NCI-H1417 (cell line): Measurements from ENCODE around the gene SEMA3D.

Experiments used
- DNase-seq, 3 experiments: peaks; one replicate each; lab custom pipeline; 2025; lab: John Stamatoyannopoulos, UW

SEMA3D gene

DNA sequence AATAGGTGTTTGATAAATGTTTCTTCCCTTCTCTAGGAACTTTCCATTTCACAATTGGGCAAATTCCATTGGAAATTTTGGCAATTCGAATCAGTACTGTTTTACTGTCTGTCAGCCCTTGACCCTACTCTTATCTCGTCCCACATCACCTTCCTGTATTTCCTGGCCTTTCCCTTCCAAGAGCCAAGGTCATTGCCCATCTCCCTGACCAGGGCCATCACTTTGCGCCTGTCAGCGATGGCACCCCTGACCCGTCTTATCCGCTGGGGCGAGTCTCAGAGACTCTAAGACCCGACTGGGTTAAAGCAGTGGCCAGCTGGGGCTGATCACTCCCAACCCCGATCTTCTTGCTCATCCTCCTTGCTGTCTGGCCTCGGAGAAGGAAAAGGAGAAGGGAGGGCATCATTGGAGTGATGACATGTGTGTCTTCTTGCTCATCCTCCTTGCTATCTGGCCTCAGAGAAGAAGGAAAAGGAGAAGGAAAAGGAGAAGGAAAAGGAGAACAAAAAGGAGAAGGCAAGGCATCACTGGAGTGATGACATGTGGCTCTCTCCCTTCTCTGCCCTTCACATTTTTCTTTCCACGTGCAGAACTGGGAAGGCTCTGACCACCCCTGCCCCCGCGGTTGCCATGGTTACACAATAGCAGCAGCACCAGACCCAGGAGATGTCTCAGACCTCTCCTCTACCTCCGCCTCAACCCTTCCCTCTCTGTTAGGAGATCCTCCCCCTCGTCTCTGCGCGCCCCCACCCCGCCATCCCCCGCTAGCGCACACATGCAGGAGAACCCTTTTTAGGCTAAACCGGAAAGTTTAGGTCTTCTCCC lies 2.0 kb downstream of the SEMA3D start:
- peak in 2 of 3 experiments; percentile 72 to 87 for DNase-seq

DNA sequence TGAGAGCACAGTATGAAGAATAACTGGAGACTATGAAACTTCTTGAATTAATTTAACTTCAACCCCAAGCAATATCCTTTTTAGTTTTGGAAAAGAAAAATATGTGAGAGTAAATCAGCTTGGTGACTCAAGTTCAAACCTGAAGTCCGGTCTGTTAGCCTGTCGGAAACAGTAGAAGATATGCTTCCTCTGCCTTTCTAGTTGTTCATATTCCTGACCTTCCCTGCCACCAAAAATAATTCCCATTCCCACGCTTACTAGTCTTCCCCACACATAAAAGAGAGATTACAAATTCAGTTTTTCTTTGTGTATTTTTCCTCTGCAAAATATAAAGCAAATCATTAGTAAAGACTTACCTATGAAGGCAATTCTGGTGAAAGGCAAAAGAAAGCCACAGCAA lies 3.6 kb downstream of the SEMA3D start:
- DNase-seq, result no peak

DNA sequence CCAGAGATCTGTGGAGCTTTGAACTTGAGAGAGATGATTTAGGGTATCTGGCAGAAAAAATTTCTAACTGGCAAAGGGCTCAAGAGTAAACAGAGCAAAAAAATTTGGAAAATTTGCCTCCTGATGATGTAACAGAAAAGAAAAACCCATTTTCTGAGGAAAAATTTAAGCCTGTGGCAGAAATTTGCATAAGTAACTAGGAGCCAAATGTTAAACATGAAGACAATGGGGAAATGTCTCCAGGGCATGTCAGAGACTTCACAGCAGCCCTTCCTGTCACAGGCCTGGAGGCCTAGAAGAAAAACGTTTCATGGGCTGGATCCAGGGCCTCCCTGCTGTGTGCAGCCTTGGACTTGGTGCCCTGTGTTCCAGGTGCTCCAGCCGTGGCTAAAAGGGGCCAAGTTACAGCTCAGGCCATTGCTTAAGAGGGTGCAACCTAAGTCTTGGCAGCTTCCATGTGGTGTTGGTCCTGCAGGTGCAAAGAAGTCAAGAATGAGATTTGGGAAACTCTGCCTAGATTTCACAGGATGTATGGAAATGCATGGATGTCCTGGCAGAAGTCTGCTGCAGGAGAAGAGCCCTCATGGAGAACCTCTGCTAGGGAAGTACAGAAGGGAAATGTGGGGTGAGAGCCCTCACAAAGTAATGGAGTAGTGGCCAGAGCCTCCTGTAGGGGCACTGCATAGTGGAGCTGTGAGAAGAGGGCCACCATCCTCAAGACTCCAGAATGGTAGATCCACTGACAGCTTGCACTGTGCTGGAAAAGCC lies 8.1 kb downstream of the SEMA3D start:
- peak in 2 of 3 experiments; percentile 4 to 19 for DNase-seq

DNA sequence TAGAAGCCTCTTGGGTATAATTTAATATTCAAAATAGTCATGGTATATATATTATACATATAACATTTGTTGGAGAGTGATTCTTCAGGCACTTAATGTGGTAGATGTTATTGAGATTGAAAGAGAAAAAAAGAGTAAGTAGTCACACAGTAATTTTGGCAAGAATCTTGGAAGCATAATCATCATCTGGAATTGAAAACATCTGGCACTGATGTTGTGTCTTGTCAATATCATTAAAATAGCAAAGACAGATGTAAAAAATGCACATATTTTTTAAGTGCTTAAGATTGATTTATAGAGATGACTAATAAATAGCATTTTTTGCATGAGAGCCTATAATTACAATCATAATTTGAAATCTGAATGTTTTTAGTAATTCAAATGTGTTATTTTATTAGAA lies 9.5 kb downstream of the SEMA3D start:
- DNase-seq, result no peak

DNA sequence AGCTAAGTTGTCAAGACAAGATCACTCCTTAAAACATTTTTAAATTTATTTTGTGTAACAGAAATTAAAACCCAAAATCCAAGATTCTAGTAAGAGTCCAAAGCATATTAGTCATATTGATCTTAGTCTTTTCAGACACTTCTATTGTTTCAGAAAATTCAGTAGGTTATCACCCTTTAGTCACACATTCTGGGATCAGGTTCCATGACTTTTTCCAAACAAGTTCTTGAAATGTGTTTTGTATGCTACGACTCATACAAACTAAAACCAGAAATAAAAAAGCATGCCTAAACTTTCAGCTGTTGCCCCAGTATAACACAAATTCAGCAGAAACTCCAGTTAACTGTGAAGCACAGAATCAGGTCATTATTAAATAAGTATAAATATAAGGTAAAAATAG lies 10.7 kb downstream of the SEMA3D start:
- DNase-seq, result no peak

DNA sequence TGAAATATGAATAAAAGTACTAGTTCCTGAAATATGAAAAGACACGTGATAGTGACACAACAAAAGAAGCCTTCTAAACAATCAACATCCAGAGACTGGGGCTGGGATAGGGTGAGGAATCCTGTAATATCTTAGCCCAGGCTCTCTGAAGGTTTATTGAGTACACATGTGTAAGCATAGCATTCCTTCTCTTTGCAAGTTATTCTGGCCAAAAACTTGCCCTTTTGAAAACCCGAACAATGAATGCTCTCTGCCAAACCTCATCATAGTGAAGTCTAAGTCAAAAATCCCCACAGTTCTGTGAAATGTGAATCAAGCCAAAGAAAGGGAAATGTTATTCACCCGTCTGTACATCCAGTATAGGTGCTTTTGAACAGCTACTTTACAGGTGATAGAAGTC lies 11.6 kb downstream of the SEMA3D start:
- no peak for DNase-seq

DNA sequence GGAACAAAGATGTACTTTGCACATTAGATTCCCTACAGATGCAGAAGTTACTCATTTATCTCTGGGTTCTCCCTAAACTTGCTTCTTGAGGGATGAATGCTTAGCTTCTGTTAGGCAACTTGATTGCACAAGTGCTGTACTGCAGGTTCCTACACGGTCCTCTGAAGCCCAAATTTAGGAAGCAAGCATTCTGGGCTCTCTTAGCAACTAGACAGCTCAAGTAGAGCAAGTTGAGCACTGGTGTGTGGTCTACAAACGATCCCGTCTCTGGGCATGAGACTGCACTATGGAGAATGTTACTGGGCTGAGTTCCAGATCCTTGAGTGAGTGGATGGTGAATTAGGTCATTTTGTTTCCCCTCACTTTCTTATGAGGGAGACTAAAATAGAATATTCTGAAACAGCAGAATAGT lies 14.3 kb downstream of the SEMA3D start:
- DNase-seq, result no peak

DNA sequence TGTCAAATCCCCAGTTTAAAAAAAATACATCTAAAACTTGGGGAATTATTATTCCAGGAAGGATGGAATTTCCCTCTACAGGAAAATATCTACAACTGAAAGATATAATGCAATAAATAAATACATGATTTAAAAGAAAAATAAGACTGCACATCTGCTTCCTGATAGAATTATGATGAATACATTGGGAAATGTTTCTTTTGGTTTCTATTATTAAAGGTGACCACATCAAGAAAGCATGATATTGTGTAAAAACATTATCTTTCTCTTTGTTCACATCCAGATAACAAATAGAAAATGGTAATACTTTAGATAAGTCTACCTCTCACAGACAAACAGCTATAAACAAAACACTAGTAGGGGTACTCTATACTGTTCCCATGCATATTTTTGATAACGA lies 19.2 kb downstream of the SEMA3D start:
- DNase-seq, result no peak

DNA sequence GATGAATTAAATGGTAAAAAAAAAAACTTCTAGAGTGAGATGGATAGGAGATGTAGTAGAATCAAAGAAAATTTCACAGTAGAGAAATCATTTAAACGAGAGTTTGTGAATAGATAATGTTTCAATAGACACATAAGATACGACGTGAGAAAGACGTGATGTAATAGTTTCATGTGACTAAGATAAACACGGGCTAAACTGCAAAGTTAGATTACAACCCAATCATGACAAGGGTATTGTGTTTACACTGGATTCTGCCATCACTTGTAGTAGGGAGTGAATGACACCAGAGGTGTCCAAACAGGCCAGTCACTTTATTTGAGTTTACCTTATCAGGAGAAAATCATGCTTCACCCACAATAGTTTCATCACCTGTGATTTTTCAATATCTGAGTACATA lies 21.6 kb downstream of the SEMA3D start:
- no peak for DNase-seq

DNA sequence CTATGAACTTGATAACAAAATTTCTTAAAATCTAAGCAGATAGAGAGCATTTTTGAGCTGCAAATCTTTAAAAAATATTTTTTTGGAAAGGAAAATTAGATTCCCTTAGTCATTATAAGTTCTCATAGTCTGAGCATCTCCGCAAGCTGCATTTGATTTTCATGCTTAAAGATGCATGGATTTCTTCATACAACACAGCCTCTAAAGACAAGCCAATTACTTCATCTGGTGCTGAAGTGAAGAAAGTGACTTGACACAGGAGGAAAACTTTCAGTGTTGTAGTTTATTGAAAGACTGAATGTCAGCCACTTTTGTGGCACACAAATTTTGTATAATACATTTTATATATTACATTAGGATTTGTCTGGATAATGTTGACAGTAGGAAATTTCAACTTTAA lies 22.5 kb downstream of the SEMA3D start:
- DNase-seq, result no peak

DNA sequence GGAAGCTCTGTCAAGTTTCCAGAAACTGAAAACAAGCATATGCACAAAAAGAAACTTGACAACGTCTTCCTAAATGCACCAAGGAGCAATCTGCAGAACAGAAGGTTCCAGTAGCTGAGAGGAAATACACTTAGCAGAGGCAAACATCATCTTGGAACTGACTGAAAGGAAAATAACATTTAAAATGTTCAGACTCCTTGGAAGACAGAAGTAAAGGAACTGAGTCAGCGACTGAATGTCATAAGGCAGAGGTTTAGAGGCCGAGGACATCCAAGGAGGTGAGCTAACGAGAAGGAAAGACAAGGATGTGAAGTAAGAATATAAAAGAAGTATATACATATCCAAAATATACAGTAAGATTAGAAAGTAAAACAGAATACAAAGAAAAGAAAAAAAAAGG lies 24.1 kb downstream of the SEMA3D start:
- no peak for DNase-seq

DNA sequence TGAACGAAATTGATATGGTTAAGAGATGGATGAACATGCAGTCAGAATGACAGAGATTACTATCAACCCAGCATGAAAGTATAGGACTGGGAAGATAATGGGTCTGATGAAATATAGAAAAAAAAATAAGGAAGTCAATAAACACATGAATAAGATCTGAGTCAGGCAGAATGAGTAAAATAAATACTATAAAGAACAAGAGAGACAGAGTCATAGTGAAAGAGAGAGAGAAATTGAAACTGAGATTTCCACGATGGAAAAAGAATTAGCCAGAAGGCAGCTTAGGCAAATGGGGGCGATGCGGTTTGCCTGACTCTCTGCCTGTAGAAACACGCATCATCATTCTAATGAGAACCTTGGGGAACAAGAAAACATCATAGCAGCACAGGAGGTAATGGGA lies 26.6 kb downstream of the SEMA3D start:
- no peak for DNase-seq

DNA sequence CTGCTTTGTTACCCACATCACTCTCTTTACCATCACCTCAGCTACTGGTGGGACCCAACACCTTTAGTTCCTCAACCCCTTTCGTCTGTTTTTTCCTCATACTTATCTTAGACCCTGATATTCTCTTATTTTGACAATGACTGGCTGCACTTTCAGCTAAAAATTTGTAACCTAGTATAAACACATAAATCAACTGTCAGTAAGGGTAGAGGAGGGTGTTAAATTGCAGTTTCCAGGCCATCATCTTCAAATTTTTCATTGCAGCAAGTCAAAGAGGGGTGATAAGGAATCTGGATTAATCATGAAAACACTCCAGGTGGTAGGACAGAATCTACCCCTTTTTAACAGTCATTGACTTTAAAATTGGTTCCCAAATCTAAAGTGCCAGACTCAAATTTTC lies 27.9 kb downstream of the SEMA3D start:
- DNase-seq, result no peak

DNA sequence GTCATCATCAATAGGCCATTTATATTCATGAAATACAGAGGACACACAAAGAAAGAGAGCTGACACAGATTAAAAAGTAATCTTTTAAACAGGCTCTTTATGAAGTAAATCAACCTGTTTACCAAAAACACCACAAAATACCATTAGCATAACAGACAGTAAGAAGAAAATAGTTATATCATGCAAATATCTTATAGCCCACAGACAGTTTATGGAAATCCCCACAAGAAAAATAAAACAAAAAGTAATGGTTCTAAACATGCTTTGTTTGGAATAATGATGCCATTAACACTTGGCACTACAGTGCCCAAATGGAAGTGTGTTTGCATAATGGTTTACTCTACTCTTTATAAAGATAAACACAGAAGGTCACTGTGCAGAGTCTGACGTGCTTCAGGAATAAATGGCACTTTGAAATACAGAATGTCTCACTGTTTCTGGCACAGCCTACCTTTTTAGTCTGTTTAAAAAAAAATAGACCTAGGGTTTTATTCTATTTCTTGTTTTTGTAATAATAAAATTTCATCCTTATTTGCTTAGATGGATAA lies 30.1 kb downstream of the SEMA3D start:
- peak in 1 of 3 experiments; percentile 76 for DNase-seq

DNA sequence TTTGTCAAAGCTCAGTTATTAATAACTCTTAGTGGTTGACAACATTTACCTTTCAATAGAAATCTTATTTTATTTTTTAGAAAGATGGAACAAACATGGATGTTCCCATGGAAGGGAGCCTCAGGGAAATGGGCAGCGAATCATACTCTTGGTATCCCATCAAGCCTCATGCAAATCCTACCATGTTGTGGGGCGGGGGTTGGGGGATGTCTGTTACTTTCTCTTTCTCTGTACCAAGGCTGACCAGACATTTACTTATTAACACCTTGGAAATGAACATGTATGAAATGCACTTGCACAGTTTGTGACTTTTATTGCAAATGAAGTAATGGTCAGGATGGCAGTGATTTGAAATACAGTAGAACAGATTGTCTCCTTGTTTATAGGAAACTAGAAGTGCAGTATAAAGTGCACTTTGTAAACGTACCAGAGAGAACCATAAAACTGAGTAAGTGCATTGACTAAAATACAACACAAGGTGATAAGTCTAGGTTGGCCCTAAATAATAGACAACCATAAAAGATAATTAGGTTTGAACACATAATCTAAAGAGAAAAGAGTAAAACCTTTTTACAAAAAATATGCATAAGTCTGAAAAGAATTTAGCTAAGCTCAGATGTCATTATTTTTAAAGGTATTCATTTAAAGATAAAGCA lies 32.4 kb downstream of the SEMA3D start:
- peak in 1 of 3 experiments; percentile 44 for DNase-seq

DNA sequence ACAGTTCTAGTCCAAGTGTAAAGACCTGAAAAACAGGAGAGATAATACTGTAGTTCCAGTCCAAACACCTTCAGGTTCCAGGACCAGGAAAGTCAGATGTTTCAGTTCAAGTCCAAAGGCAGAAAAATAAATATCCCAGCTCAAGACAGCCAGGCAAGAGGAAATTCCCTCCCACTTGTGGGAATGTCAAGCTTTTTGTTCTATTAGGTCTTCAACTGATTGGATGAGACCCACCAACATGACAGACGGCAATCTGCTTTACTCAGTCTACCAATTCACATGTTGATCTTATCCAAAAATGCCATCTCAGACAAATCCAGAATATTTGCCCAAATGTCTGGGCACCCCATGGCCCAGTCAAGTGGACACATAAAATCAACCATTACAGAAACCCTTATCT lies 33.1 kb downstream of the SEMA3D start:
- DNase-seq, result no peak

DNA sequence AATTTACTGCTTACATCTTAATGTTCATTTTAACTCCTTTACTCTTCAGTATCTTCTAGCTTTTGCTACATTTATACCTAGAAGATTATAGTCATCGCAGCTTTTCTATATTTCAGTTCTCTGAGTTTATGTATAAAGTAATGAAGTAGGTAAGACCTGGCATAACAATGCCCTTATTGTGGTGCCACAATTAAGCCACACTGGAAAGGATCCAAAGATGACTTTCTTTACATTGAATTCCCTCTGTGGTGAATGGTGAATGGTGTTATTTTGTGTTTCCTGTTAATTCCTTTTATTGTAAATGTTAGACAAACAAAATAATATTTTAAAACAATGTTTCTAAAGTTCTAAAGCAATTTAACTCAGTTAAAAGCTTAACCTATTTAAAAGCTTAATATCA lies 36.2 kb downstream of the SEMA3D start:
- no peak for DNase-seq

DNA sequence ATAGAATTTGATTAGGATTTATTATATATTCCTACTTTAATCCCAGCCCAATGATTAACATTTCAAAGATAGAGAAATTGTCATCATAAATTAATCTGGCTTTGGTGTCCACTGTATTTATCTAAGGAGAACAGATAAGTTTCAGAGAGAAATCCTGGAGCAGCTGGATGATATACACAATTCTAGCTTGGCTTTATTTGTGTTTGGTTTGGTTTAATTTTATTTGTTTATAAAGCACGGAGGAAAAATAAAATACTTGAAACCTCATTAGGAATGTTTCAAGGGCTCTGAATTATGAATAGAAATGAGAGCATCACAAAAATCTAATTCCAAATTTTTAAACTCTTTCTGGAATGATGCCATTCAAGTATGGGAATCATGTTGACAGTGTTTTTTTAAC lies 42.1 kb downstream of the SEMA3D start:
- no peak for DNase-seq

DNA sequence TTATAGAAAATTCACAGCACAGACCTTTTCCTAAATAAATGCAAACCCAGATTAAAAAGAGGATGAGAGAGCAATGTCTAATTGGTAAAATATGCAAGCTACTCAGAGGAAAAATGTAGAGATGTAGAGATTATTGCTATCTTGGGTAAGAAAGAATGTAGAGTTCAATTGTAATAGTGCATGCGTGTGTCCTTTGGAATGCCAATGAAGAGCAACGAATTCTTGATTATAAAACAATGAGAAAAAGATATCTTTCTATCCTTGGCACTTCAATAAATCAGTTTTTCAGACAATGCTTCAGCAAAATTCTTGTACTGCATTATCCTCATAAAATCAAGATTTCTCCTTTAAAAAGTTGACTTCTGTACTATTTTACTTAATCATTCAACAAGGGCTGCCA lies 50.9 kb downstream of the SEMA3D start:
- DNase-seq, result no peak

DNA sequence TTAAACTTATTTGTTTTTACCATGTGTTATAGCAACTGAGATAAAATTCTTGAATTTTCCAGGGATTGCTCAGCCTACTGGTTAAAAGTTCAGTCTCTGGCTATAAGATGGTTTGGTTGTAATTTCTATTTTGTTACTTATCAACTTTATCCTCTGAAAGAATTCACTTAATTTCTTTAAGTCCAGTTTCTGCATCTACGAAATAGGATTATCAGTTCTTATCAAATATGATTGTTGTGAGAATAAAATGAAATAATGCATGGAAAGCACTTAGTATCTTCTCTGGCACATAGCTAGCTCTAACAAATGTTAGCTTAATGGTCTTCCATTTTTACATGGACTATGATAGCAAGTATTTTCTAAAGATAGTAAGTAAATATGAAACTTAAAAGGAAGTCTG lies 53.3 kb downstream of the SEMA3D start:
- no peak for DNase-seq

DNA sequence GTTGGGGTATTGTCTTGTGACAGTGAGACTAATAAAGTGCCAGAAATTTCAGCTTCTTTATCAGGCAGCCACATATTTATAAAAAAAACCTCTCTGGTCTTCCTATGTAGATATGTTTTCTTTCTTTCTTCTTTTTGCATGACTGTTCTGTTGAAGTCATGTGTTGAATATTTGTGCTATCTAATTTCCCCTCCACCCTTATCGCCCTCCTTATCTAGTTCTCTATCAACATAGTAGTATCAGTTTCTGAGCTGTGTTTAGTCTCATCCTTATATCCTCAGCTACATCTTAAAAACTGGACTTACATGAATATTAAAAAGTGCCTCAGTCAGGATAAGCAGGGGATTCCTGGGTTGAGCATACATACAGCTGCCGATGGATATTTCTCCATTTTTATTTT lies 53.9 kb downstream of the SEMA3D start:
- DNase-seq, result no peak

DNA sequence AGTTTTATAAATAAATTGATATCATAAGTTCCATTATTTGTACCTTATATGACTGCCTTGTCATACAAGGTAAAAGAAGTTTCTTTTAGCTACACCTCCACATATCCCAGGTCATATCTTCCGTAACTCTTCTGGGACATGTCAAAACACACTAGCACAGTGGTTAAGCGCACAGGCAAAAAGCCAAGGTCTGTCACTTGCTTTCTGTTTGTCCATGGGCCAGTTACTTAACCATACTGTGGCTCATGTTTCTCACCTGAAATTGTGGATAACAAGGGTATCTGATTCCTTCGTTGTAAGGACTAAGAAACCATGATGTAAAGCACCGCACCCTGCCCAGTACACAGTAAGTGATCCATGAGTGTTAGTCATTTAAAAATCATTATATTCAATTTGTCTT lies 56.2 kb downstream of the SEMA3D start:
- DNase-seq, result no peak

DNA sequence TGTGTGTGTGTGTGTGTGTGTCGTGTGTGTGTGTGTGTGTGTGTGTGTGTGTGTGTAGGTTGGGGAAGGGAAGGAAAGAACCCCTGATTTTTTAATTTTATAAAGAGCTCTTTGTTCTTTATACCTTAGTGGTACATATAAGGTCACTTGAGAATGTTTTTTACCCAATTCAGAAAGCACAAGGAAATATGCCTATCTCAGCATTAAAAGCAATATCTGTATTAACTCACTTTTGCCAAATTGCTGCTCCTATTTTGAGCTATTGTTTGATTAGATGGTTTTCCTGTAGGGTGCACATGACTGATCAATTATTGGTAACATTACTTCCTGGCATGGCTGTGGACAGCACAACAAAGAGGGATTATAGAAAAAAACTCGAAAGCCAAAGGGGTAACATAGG lies 60.5 kb downstream of the SEMA3D start:
- no peak for DNase-seq
